Activated CD8-positive, alpha-beta T cell treated with anti-CD3 and anti-CD28 coated beads, Interleukin-2, amount 10 ng/mL, durations not matched to agents 7 days and 5 days (primary cell): ENCODE measurements around the gene RIPOR1. TPM values are rescaled to one million over a fixed set of nuclear protein-coding genes. Genes with fewer than 3 reads are reported as not detected.

Source experiments
- ATAC-seq: fragments of 150-1000 bp; cut with Tn5 transposase; one replicate; pipeline ENCODE4 v1.10.0; 2021; ENCODE audit warnings: moderate library complexity
- CTCF ChIA-PET: fragments of 350-600 bp; sonication (Branson Sonifier 250); formaldehyde crosslinking; loops from one replicate; lab custom pipeline; 2021; ENCODE audit warnings: antibody characterized with exemption; lab: Charles Lee
- POLR2A ChIA-PET: fragments of 350-600 bp; sonication (Branson Sonifier 250); formaldehyde crosslinking; loops from one replicate; lab custom pipeline; 2021; ENCODE audit warnings: antibody characterized with exemption; lab: Charles Lee
- DNase-seq: peaks from one replicate; pipeline ENCODE4 v3.0.0-alpha.2; 2020
- H3K27ac Mint-ChIP-seq: one replicate; pipeline ENCODE4 v1.8.0; 2021; ENCODE audit warnings: mild to moderate bottlenecking, mixed read lengths
- H3K27me3 Mint-ChIP-seq: one replicate; pipeline ENCODE4 v1.8.0; 2021; ENCODE audit warnings: low read depth, mixed read lengths
- H3K36me3 Mint-ChIP-seq: one replicate; pipeline ENCODE4 v1.8.0; 2021; ENCODE audit warnings: low read depth, mixed read lengths
- H3K4me1 Mint-ChIP-seq: one replicate; pipeline ENCODE4 v1.8.0; 2021; ENCODE audit warnings: low read depth, mixed read lengths
- H3K4me3 Mint-ChIP-seq: one replicate; pipeline ENCODE4 v1.8.0; 2021; ENCODE audit warnings: mild to moderate bottlenecking, mixed read lengths
- H3K9me3 Mint-ChIP-seq: one replicate; pipeline ENCODE4 v1.8.0; 2022; ENCODE audit warnings: mixed read lengths; ENCODE audit not compliant: insufficient read depth
- total RNA-seq, 2 experiments: library from RNA; stranded (reverse); gene quantifications; one replicate each; pipeline ENCODE4 v1.2.3, GENCODE V29; 2021

RIPOR1 gene
- total RNA-seq, 2 experiments from 2014 or later = 10.6 to 13.7 TPM

GRCh38 chr16:67517661-67518423 lies 10.8 kb upstream of the RIPOR1 start:
- CTCF ChIA-PET = interaction anchor here (0.9 to 10.3 kb wide), 11 partner anchors 8 to 299 kb away, joined by 3 to 277 read pairs (median 4); partner anchors contain the start of genes ATP6V0D1, CARMIL2 and CTCF
- H3K27ac Mint-ChIP-seq = peak overlapping the region; percentile 52

GRCh38 chr16:67518676-67519075 lies 10.0 kb upstream of the RIPOR1 start:
- ChIA-PET CTCF (interaction anchor here (3.5 to 10.3 kb wide), 5 partner anchors 25 to 149 kb away, joined by 76 to 277 read pairs (median 129); partner anchors contain the start of genes ATP6V0D1, C16orf86, CARMIL2 and CTCF), POLR2A (no interaction called here)
- peak overlapping the region; percentile 37 for H3K4me3 Mint-ChIP-seq
- ATAC-seq = no peak
- H3K27ac Mint-ChIP-seq = peak overlapping the region; percentile 86
- H3K27me3 Mint-ChIP-seq = no peaks in the 10 kb centered on the region
- H3K36me3 Mint-ChIP-seq = no peaks in the 10 kb centered on the region
- H3K9me3 Mint-ChIP-seq = no peaks in the 10 kb centered on the region
- peak; percentile 47 for DNase-seq
- peaks cover 57% of the 10 kb centered on the region for H3K4me1 Mint-ChIP-seq

More at GRCh38 chr16:67517661-67518423, 10.8 kb upstream of the RIPOR1 start:
- Mint-ChIP-seq H3K4me1 (peaks cover 57% of the 10 kb centered on the region), H3K4me3 (no peak overlapping the region), H3K9me3 (no peaks in the 10 kb centered on the region), H3K36me3 (no peaks in the 10 kb centered on the region), H3K27me3 (no peaks in the 10 kb centered on the region)
- ATAC-seq (no peak), DNase-seq (no peak)
- POLR2A ChIA-PET = interaction anchor here (0.6 kb wide), 1 partner anchor 1840 kb away, joined by 4 read pairs; no protein-coding TSS in a partner anchor

- Mint-ChIP-seq H3K36me3 (no peaks in the 10 kb centered on the region), H3K9me3 (no peaks in the 10 kb centered on the region), H3K4me3 (peak overlapping the region; percentile 37), H3K27ac (peak overlapping the region; percentile 86), H3K4me1 (peaks cover 55% of the 10 kb centered on the region), H3K27me3 (no peaks in the 10 kb centered on the region)
- ChIA-PET CTCF (interaction anchor here (3.2 to 5.3 kb wide), 6 partner anchors 12 to 148 kb away, joined by 59 to 211 read pairs (median 80); partner anchors contain the start of genes ATP6V0D1, C16orf86, CARMIL2 and CTCF), POLR2A (no interaction called here)
- DNase-seq (no peak), ATAC-seq (no peak)
Measured at GRCh38 chr16:67519242-67519641, 9.4 kb upstream of the RIPOR1 start.

GRCh38 chr16:67521095-67521804 lies 7.4 kb upstream of the RIPOR1 start:
- DNase-seq (peak; percentile 98), ATAC-seq (peak; percentile 92)
- H3K27ac Mint-ChIP-seq = peak overlapping the region; percentile 94
- peak overlapping the region; percentile 84 for H3K4me3 Mint-ChIP-seq
- H3K4me1 Mint-ChIP-seq = peaks cover 47% of the 10 kb centered on the region
- ChIA-PET CTCF (interaction anchor here (0.6 to 5.3 kb wide), 83 partner anchors 8 to 543 kb away, joined by 3 to 211 read pairs (median 5); partner anchors contain the start of genes ACD, ATP6V0D1, C16orf86 and CARMIL2), POLR2A (interaction anchor here (1.3 to 2.4 kb wide), 5 partner anchors 17 to 143 kb away, joined by 3 to 10 read pairs (median 5); partner anchors contain the start of genes ATP6V0D1 and CARMIL2)
- no peaks in the 10 kb centered on the region for H3K36me3 Mint-ChIP-seq
- no peaks in the 10 kb centered on the region for H3K9me3 Mint-ChIP-seq
- peaks cover 8% of the 10 kb centered on the region for H3K27me3 Mint-ChIP-seq

GRCh38 chr16:67525176-67525860 lies 3.3 kb upstream of the RIPOR1 start:
- H3K4me1 Mint-ChIP-seq = peaks cover 26% of the 10 kb centered on the region
- CTCF ChIA-PET = interaction anchor here (0.6 to 2.4 kb wide), 7 partner anchors 8 to 291 kb away, joined by 3 to 18 read pairs (median 7); partner anchors contain the start of gene CARMIL2
- no peak for ATAC-seq

GRCh38 chr16:67526149-67526791 lies 2.4 kb upstream of the RIPOR1 start:
- H3K27me3 Mint-ChIP-seq = peaks cover 33% of the 10 kb centered on the region
- DNase-seq (no peak), ATAC-seq (no peak)
- no peaks in the 10 kb centered on the region for H3K9me3 Mint-ChIP-seq
- no peak overlapping the region for H3K4me3 Mint-ChIP-seq
- H3K4me1 Mint-ChIP-seq = peaks cover 26% of the 10 kb centered on the region
- H3K36me3 Mint-ChIP-seq = peaks cover 3% of the 10 kb centered on the region
- ChIA-PET CTCF (interaction anchor here (1.6 to 2.4 kb wide), 4 partner anchors 11 to 118 kb away, joined by 7 to 18 read pairs (median 10); partner anchors contain the start of gene CARMIL2), POLR2A (interaction anchor here (0.8 kb wide), 1 partner anchor 45 kb away, joined by 3 read pairs; the partner anchor contains the start of gene ATP6V0D1)
- H3K27ac Mint-ChIP-seq = no peak overlapping the region

More at GRCh38 chr16:67525176-67525860, 3.3 kb upstream of the RIPOR1 start:
- POLR2A ChIA-PET = interaction anchor here (0.6 to 0.8 kb wide), 2 partner anchors 13 to 591 kb away, joined by 3 read pairs; no protein-coding TSS in a partner anchor
- peaks cover 24% of the 10 kb centered on the region for H3K27me3 Mint-ChIP-seq
- peaks cover 3% of the 10 kb centered on the region for H3K36me3 Mint-ChIP-seq
- H3K4me3 Mint-ChIP-seq = no peak overlapping the region
- H3K27ac Mint-ChIP-seq = no peak overlapping the region
- DNase-seq = no peak
- H3K9me3 Mint-ChIP-seq = no peaks in the 10 kb centered on the region

- ChIA-PET CTCF (interaction anchor here (1.1 to 5.6 kb wide), 6 partner anchors 8 to 116 kb away, joined by 3 to 80 read pairs (median 5); partner anchors contain the start of gene CARMIL2), POLR2A (interaction anchor here (1.4 kb wide), 1 partner anchor 11 kb away, joined by 6 read pairs; no protein-coding TSS in a partner anchor)
- Mint-ChIP-seq H3K36me3 (peaks cover 3% of the 10 kb centered on the region), H3K27me3 (peaks cover 49% of the 10 kb centered on the region), H3K4me3 (peak overlapping the region; percentile 44), H3K9me3 (no peaks in the 10 kb centered on the region), H3K27ac (no peak overlapping the region), H3K4me1 (peaks cover 20% of the 10 kb centered on the region)
- DNase-seq (no peak), ATAC-seq (peak; percentile 70)
Measured at GRCh38 chr16:67528870-67529581, 397 bp downstream of the RIPOR1 start.

GRCh38 chr16:67529582-67530012 lies 968 bp downstream of the RIPOR1 start:
- peaks cover 49% of the 10 kb centered on the region for H3K27me3 Mint-ChIP-seq
- ATAC-seq = no peak

GRCh38 chr16:67530013-67530939 lies 1.6 kb downstream of the RIPOR1 start:
- Mint-ChIP-seq H3K27ac (no peak overlapping the region), H3K36me3 (peaks cover 3% of the 10 kb centered on the region), H3K4me3 (peak overlapping the region; percentile 44), H3K4me1 (peaks cover 20% of the 10 kb centered on the region), H3K9me3 (no peaks in the 10 kb centered on the region), H3K27me3 (peaks cover 50% of the 10 kb centered on the region)
- ChIA-PET CTCF (interaction anchor here (0.7 to 5.6 kb wide), 6 partner anchors 9 to 115 kb away, joined by 3 to 80 read pairs (median 3); partner anchors contain the start of genes CARMIL2 and CTCF), POLR2A (interaction anchor here (1.4 kb wide), 1 partner anchor 9 kb away, joined by 6 read pairs; no protein-coding TSS in a partner anchor)
- peak; percentile 9 for ATAC-seq
- DNase-seq = no peak

More at GRCh38 chr16:67529582-67530012, 968 bp downstream of the RIPOR1 start:
- Mint-ChIP-seq H3K36me3 (peaks cover 3% of the 10 kb centered on the region), H3K27ac (no peak overlapping the region), H3K4me1 (peaks cover 20% of the 10 kb centered on the region), H3K4me3 (peak overlapping the region; percentile 44), H3K9me3 (no peaks in the 10 kb centered on the region)
- DNase-seq = no peak
- CTCF ChIA-PET = interaction anchor here (1.1 to 5.6 kb wide), 5 partner anchors 9 to 32 kb away, joined by 3 to 80 read pairs (median 6); no protein-coding TSS in a partner anchor
- POLR2A ChIA-PET = interaction anchor here (1.4 kb wide), 1 partner anchor 10 kb away, joined by 6 read pairs; no protein-coding TSS in a partner anchor
